Stimulated activated CD4-positive, alpha-beta T cell treated with anti-CD3 and anti-CD28 coated beads, Interleukin-4, amount 100 ng/mL, for 4 hours (primary cell): ENCODE data around the gene THSD4.

Experiments used
- DNase-seq, 2 experiments: peaks; one replicate each; pipeline ENCODE4 v3.0.0-alpha.2; 2020

THSD4 gene

DNA sequence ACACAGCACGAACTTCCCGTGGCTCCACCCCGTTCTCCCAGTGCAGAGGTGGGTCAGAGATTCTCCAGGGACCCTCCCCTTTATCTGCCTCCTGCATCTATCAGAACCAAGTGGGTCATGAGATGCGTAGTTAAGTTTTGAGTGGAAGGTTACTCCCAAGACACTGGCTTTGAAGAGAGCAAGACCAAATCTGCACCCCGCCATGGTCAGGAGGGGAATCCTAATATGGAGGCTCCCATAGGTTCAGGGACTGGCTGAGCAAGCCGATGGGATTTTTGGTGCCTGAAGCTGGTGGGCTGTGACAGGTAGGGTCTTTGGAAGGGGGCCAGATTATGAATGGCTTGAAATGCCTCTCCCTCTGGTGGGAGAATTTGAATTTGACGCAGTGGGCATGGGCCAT, 488.1 kb downstream of the THSD4 start:
- DNase-seq, result no peak

DNA sequence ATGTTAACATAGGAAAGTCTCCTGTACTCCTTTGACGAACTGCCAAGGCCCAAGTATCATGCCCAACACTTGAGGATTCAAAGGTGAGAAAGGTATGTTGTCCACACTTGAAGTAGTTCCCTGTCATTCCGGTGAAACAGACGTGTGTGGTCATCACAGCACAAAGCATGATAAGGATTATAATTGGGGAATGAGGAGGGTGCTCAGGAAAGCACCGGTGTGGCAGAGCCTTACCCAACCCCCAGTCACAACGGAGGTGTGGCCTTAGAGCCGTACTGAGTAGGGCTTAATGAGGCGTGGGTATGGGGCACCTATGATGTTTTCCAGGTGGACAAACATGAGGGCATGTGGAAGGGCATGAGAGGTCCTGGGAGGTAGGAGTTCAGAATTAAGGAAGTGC, 492.1 kb downstream of the THSD4 start:
- DNase-seq, result no peak

DNA sequence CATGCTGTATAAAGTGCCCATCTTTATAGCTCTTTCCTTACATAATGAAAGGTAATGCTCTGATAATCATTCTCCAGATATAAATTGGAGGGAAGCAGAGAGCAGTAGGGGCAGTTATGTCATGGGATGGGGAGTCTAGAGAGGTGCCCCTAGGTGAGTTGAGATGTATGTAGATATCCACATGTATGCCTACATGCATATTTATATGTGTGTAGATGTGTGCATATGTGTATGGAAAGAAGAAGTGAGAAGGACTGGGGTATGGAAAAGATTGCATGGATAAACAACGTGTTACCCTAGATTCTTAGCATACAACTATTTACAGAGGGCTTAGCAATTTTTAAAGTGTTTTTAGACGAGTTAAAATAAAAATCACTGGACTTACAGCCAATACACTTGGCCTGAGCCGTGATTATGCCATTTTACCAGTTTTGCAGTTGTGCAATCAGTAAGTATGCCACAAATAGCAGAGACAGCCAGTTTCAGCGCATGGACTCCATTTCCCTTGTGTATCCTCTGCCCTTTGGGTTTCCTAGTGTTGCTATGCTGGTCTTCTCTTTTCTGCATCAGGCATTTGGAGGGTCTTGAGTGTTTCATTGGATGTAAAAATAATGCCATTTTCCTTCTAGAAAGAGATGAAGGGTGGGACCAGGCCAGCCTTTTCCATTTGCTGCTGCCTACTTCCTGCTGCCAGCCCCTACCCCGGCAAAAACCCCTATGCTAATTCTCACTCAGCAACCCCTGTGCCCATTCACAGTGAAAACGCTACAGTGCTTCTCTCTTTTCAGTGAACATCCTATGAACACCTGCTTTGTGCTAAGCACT, 495.7 kb downstream of the THSD4 start:
- no peak for DNase-seq

DNA sequence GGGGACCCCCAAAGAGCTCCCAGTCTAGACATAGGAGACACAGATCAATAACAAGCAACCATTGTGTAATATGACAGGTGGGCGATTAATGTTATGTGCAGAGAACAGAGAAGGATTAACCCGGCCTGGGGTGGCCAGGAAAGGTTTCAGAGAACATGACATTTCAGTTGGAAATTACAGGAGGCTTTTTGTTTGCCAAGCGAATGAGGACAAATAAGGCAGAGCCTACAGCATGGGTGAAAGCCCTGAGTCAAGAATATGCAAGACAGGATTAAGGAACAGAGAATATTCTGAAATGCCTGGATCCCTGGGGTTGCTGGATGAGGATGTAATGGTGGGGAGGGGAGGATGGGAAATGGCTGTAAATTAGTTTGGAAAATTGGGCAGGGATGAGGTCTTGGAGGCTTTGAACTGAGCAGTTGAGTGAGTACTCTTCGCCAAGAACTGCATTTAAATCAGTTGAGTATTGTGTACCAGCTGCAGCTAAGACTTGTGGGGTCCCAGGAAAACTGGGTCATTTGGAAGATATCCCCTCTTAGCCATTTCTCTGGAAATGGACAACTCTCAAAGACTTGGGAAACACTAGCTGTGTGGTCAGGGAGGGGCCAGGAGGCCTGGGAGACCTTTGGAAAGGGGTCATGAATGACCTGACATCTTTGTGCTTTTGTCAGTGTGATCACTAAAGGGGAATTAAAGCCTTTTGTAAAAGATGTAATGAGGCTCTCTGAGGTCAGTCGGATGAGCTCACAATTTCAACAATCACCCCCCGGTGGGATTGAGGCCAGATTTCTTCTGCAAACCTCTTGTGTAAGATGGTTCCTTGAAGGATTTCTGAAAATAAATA, 496.5 kb downstream of the THSD4 start:
- DNase-seq, result no peak

DNA sequence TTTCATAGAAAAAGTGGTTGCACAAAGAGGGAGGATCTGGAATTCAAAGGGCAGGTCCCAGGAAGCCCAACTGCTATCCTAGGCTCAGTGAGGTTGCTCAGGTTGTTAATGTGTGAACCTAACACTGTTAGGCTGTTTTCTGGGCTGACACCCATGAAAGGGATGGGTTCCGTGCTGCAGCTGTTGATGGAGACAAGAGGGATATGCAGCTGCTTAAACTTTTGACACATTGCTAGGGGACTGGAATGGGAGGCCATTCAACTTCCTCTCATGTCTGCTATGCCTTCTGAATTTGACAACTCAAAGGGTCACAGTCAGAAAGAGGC, 497.1 kb downstream of the THSD4 start:
- no peak for DNase-seq

- DNase-seq, result no peak
Measured at GRCh38 chr15:71612869-71613268, 497.6 kb downstream of the THSD4 start.

- DNase-seq, result no peak
Measured at GRCh38 chr15:71623111-71623510, 507.8 kb downstream of the THSD4 start.

- no peak for DNase-seq
Measured at GRCh38 chr15:71626596-71627088, 511.4 kb downstream of the THSD4 start.

DNA sequence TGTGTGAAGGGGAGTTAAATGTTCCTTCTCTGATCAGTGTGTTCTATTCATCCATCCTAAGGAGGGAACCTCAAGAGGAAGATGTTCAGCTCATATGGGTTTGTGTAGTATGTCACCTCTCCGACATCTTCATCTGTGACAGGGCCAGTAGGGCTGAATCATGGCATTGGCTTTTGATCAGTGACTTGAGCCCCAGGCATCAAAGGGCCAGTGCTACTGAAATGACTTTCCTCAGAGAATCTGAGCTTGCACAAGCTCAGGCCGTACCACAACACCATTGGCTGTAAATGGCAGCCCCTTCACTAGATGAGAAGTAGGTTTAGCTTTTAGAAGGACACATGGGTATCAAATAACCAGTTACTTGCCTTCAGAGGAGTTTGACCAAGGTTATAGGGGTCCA, 511.9 kb downstream of the THSD4 start:
- DNase-seq, result no peak

- no peak for DNase-seq
Measured at GRCh38 chr15:71627604-71628003, 512.3 kb downstream of the THSD4 start.

- no peak for DNase-seq
Measured at GRCh38 chr15:71628988-71629770, 513.9 kb downstream of the THSD4 start.

DNA sequence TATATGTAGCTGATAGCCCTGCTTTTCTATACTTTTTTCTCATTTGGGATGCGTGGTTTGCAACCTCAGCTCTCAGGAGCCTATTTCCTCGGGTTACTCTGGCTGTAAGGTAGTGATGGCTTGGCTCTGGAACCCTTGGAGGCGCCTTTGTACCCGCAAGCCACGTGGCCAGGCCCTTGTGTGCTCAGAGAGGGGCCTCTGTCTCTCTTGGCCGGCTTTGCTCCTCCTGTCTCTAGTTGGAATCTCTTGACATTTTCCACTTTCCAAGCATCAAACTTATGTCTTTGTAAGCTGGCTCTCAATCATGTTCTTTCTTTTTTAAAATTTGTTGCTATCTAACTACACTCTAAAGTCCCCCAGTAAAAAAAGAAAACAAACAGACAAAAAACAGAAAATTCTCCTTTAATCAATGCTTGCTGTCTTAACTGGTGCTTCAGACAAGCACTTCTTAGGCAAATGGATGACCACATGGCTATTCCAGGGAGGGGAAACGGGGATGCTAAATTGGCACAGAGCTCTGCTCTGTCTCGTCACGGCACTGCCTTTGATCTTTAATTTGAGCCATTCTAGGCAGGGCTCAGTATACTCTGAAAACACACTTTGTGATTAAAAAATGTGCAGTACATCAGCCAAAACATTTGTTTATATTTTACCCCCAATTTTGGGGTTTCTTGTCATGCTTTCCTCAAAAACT, 514.7 kb downstream of the THSD4 start:
- DNase-seq, result no peak

GRCh38 chr15:71630475-71630809, 515.2 kb downstream of the THSD4 start:
- no peak for DNase-seq

- no peak for DNase-seq
Measured at GRCh38 chr15:71632576-71633195, 517.4 kb downstream of the THSD4 start.

DNA sequence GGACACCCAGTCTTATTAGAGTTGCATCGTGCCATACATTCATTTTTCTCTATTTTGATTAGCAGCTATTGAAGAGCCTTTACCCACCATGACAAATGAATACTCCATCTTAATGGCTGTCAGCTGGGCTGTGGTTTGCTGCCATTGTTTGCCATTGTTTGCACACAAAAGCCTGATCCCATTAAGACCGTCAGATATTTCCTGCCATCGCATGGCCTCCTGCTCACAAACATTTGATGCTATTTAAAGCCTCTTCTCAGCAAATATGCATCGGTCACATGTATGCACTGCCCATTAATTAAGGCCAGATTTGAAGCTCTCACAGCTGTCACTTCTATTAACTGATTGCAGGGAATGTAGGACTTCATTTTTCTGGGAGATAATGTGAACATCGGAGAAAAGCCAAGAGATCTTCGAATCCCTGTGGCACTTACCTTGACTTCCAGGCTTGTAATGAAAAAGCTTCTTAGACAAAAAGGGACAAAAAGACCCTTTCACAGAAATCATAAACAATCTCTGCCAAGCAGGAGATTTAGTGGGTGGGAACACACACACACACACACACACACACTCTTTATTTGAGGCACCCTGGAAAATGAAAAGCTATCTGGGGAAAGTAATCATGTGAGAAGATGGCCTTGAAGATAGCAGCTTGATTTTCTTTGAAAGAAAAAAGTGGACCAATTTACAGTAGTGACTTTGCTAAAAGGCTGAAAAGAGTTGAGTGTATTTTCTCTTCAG, 519.7 kb downstream of the THSD4 start:
- no peak for DNase-seq

- DNase-seq, result no peak
Measured at GRCh38 chr15:71635735-71636134, 520.5 kb downstream of the THSD4 start.

DNA sequence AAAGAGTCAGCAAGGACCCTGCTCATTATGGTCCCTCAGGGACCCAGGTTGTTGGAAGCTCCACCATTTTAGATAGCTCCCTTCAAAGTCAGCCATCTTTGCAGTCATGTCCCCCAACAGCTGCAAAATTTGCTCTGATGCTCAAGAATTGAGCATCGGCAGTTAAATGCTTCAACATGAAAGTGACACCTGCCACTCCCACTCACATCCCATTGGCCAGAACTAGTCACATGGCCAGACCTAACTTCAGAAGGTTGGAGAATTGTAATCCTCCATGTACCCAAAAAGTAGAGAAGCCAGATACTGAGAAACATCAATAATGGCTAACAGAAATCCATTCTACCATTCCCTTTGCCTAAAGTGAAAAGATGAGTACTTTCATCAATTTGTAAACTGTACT, 523.6 kb downstream of the THSD4 start:
- no peak for DNase-seq

DNA sequence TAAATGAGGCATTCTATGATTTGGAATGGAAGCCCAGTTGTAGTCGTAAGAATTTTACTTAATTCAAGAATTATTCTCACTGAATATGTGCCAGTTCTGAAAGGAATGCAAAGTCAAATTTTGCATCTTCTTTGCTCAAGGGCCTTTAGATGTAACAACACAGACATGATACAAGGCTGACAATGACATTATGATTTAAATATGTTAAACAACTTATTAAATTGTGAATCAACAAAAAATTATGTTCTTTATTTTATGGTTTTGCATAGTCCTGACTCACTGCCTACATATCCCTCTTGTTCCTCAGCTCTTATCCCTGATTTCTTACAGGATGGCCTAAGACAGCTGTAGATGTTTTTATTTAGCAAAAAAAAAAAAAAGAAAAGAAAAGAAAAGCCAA, 524.2 kb downstream of the THSD4 start:
- no peak for DNase-seq

- DNase-seq, result no peak
Measured at GRCh38 chr15:71643918-71644317, 528.6 kb downstream of the THSD4 start.

- no peak for DNase-seq
Measured at GRCh38 chr15:71646767-71647486, 531.7 kb downstream of the THSD4 start.

DNA sequence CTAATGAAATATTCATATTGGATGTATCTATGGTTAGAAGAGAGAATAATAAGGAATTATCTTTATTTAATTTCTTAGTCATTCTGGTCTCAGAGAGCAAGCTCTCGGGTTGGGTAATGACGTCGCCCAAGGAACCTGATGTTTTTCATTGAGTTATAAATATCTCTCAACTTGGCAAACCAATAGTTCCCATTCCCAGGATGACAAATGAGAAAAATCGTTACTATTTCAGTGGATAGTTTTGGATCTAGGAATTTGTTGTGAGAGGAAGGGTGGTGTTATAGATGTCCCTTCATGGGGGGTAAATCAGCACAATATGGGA, 532.2 kb downstream of the THSD4 start:
- no peak for DNase-seq
